Endothelial cell of umbilical vein (primary cell): Measurements from ENCODE around the gene SLC17A9. TPM values are rescaled to one million over a fixed set of nuclear protein-coding genes. Genes with fewer than 3 reads are reported as not detected.

Source experiments
- BruUV-seq: library from RNA; stranded (reverse); fragments of 400-500 nt; replicated peaks from 2 replicates; lab custom pipeline; 2021; lab: Mats Ljungman, UMichigan
- CTCF ChIA-PET: fragments of 300-600, 350-600 bp; sonication (Branson Sonifier 250); formaldehyde crosslinking; loops from one replicate; lab custom pipeline; 2021; ENCODE audit warnings: antibody characterized with exemption, inconsistent platforms; lab: Charles Lee
- POLR2A ChIA-PET: fragments of 300-600, 350-600 bp; sonication (Branson Sonifier 250); formaldehyde crosslinking; loops from one replicate; lab custom pipeline; 2021; ENCODE audit warnings: antibody characterized with exemption, inconsistent platforms; lab: Charles Lee
- DNase-seq: peaks from one replicate; pipeline ENCODE4 v3.0.0-alpha.2; 2011; ENCODE audit warnings: low read depth, low spot score
- FAIRE-seq: peaks from 2 replicates; lab custom pipeline; 2011; peaks lifted over from hg19 to GRCh38; lab: Jason Lieb, UNC
- H2AFZ ChIP-seq: 2 replicates; pipeline ENCODE4 v1.6.0; 2012; ENCODE audit warnings: low read depth, low read length, control low read depth, inconsistent platforms
- H3K27ac ChIP-seq: 2 replicates; pipeline ENCODE4 v1.5.1; 2011; ENCODE audit warnings: low read depth, mild to moderate bottlenecking, control low read depth, low read length, moderate library complexity; ENCODE audit not compliant: insufficient read depth
- H3K27me3 ChIP-seq, 2 experiments: 2 replicates each; pipeline versions ENCODE4 v1.6.0 to v1.6.1; 2011; ENCODE audit warnings: low read length in 2 of 2, mixed read lengths in 1 of 2; ENCODE audit not compliant: control insufficient read depth in 2 of 2, insufficient read depth in 2 of 2
- H3K36me3 ChIP-seq, 2 experiments: 2 replicates in 1 of 2; 3 replicates in 1 of 2; pipeline ENCODE4 v1.5.1; 2011; ENCODE audit warnings: low read length in 2 of 2, mild to moderate bottlenecking in 1 of 2, moderate library complexity in 1 of 2; ENCODE audit not compliant: control insufficient read depth in 2 of 2, insufficient read depth in 2 of 2; ENCODE audit errors: extremely low read depth in 1 of 2
- H3K4me1 ChIP-seq: 3 replicates; pipeline ENCODE4 v1.5.1; 2011; ENCODE audit warnings: mild to moderate bottlenecking, low read length; ENCODE audit not compliant: control insufficient read depth, insufficient read depth; ENCODE audit errors: extremely low read depth
- H3K4me2 ChIP-seq: 2 replicates; pipeline ENCODE4 v1.6.1; 2011; ENCODE audit warnings: low read length, control low read depth, mixed read lengths; ENCODE audit not compliant: insufficient read depth
- H3K4me3 ChIP-seq, 3 experiments: fragments of 200-600 bp in 1 of 3; sonication (generic), shearing (Covaris generic) in 1 of 3; replicated peaks in 1 of 3; 2 replicates each; pipeline ENCODE4 v1.5.1; 2011 to 2016; ENCODE audit warnings: control low read depth in 3 of 3, low read length in 3 of 3, mild to moderate bottlenecking in 2 of 3, inconsistent platforms in 1 of 3, low read depth in 1 of 3, moderate library complexity in 1 of 3; ENCODE audit not compliant: insufficient read depth in 1 of 3
- H3K79me2 ChIP-seq: 2 replicates; pipeline ENCODE4 v1.6.0; 2012; ENCODE audit warnings: low read length, inconsistent platforms; ENCODE audit not compliant: control insufficient read depth, insufficient read depth
- H3K9ac ChIP-seq: replicated peaks from 2 replicates; pipeline ENCODE3; 2011; ENCODE audit warnings: low read length, control low read depth; ENCODE audit not compliant: insufficient read depth; ENCODE audit errors: extremely low read depth
- H3K9me1 ChIP-seq: replicated peaks from 3 replicates; pipeline ENCODE4 v1.6.0; 2011; ENCODE audit warnings: mild to moderate bottlenecking, low read length; ENCODE audit not compliant: control insufficient read depth, insufficient read depth; ENCODE audit errors: extremely low read depth
- H3K9me3 ChIP-seq: replicated peaks from 2 replicates; pipeline ENCODE4 v1.5.1; 2012; ENCODE audit warnings: low read length, inconsistent platforms; ENCODE audit not compliant: control insufficient read depth, insufficient read depth
- H4K20me1 ChIP-seq: replicated peaks from 2 replicates; pipeline ENCODE3; 2011; ENCODE audit warnings: mild to moderate bottlenecking, low read length; ENCODE audit not compliant: control insufficient read depth, insufficient read depth; ENCODE audit errors: extremely low read depth
- CTCF ChIP-seq, 2 donors: IDR thresholded peaks; 1 replicate in 1 of 2; 2 replicates in 1 of 2; pipeline ENCODE4 v1.5.1; 2011; ENCODE audit warnings: low read length in 2 of 2, mild to moderate bottlenecking in 2 of 2, moderate library complexity in 2 of 2, control low read depth in 1 of 2, inconsistent platforms in 1 of 2, low read depth in 1 of 2; ENCODE audit not compliant: insufficient read depth in 1 of 2; ENCODE audit errors: extremely low read depth in 1 of 2
- EZH2 ChIP-seq: IDR thresholded peaks from 2 replicates; pipeline ENCODE4 v1.6.1; 2012; ENCODE audit warnings: borderline replicate concordance, low read depth, mild to moderate bottlenecking, moderate library complexity, low read length, inconsistent platforms; ENCODE audit not compliant: severe bottlenecking
- FOS ChIP-seq: IDR thresholded peaks from 2 replicates; pipeline ENCODE4 v1.6.1; 2011; ENCODE audit warnings: mild to moderate bottlenecking, low read length, moderate library complexity, borderline replicate concordance; ENCODE audit not compliant: insufficient read depth
- GATA2 ChIP-seq: IDR thresholded peaks from 2 replicates; pipeline ENCODE4 v1.7.0; 2011; ENCODE audit warnings: low read depth, mild to moderate bottlenecking, moderate library complexity, mixed read lengths, low read length; ENCODE audit not compliant: insufficient read length, insufficient read depth
- JUN ChIP-seq: IDR thresholded peaks from 2 replicates; pipeline ENCODE4 v1.6.1; 2011; ENCODE audit warnings: borderline replicate concordance, low read depth; ENCODE audit not compliant: insufficient read length, insufficient read depth
- MAX ChIP-seq: IDR thresholded peaks from 2 replicates; pipeline ENCODE4 v1.6.1; 2011; ENCODE audit not compliant: insufficient read depth, insufficient read length
- MYC ChIP-seq: IDR thresholded peaks from one replicate; pipeline ENCODE4 v1.6.1; 2011; ENCODE audit warnings: mild to moderate bottlenecking, low read depth, low read length
- POLR2A ChIP-seq: IDR thresholded peaks from 2 replicates; pipeline ENCODE4 v1.6.1; 2012; ENCODE audit warnings: low read depth, mild to moderate bottlenecking, control low read depth, low read length
- POLR2AphosphoS5 ChIP-seq: IDR thresholded peaks from 2 replicates; pipeline ENCODE4 v1.6.1; 2012; ENCODE audit warnings: low read depth, mild to moderate bottlenecking, control low read depth, low read length, moderate library complexity; ENCODE audit not compliant: insufficient read depth
- dilution Hi-C: fragments of 300-500 bp; cut with MboI; formaldehyde crosslinking; loops from one replicate; pipeline ENCODE4 v1.15.0; 2019; ENCODE audit warnings: low sequenced_read_pairs; ENCODE audit not compliant: extremely low pct_ligation_motif_present
- intact Hi-C: fragments of 100-400 bp; cut with micrococcal nuclease; formaldehyde crosslinking; loops from one replicate; pipeline ENCODE4 v1.10.0; 2022
- polyA plus RNA-seq, 4 experiments: library from polyadenylated mRNA; depleted of rRNA in 3 of 4; stranded (reverse) in 3 of 4; unstranded in 1 of 4; fragments of >200 nt; gene quantifications; 2 replicates each; pipeline versions ENCODE4 v1.2.1 to v1.2.3, GENCODE V29; 2011 to 2012; ENCODE audit warnings: missing spikeins in 1 of 4
- total RNA-seq: library from RNA; stranded (reverse); gene quantifications from 2 replicates; pipeline ENCODE4 v1.2.3, GENCODE V29; 2021

The SLC17A9 gene
- total and polyA plus RNA-seq, 2 donors (not counting 3 experiments of a cell fraction or from before 2014, with no cell fraction given), result 38.2 to 44.5 TPM

GRCh38 chr20:62945771-62946339 is 6.7 kb upstream of the SLC17A9 start:
- DNase-seq (no peak), FAIRE-seq (no peak)
- no peak overlapping the region for H3K4me3 ChIP-seq
- H3K4me2 ChIP-seq, result no peak overlapping the region
- TF ChIP-seq CTCF (IDR thresholded peaks at IDR 0.05; ENCODE audit: extremely low read depth in 1 of 2, insufficient read depth in 1 of 2, low read depth in 1 of 2, low read length in 2 of 2) (no peak), POLR2A (no peak), EZH2 (no peak), GATA2 (no peak), JUN (no peak), MAX (no peak), FOS (no peak), MYC (no peak), POLR2AphosphoS5 (no peak)
- H3K9me3 ChIP-seq, result no peaks in the 10 kb centered on the region
- H3K27me3 ChIP-seq, result no peaks in the 10 kb centered on the region
- ChIA-PET POLR2A (no interaction called here), CTCF (no interaction called here)
- H3K27ac ChIP-seq, result no peak overlapping the region
- peaks cover 15% of the 10 kb centered on the region for H3K79me2 ChIP-seq
- intact Hi-C loops, result no loop called here
- peaks cover 8 to 44% of the 10 kb centered on the region in 2 experiments for H3K36me3 ChIP-seq
- dilution Hi-C loops, result no loop called here
- H4K20me1 ChIP-seq, result no peaks in the 10 kb centered on the region
- no TSS peak for BruUV-seq
- no peaks in the 10 kb centered on the region for H3K4me1 ChIP-seq
- H3K9ac ChIP-seq, result no peak overlapping the region
- H3K9me1 ChIP-seq, result no peaks in the 10 kb centered on the region
- H2AFZ ChIP-seq, result no peak overlapping the region
